Subcutaneous abdominal adipose tissue (tissue), 5 donors: ENCODE measurements around the gene PGAM5.

Experiments
- H3K27ac ChIP-seq: one replicate; pipeline ENCODE4 v1.7.0; 2013; ENCODE audit warnings: low read depth, mild to moderate bottlenecking, inconsistent platforms, low read length, moderate library complexity
- H3K27me3 ChIP-seq, 5 donors: one replicate each; pipeline ENCODE4 v1.7.0; 2013; ENCODE audit warnings: low read length in 5 of 5, inconsistent platforms in 1 of 5; ENCODE audit not compliant: control insufficient read depth in 5 of 5, insufficient read depth in 4 of 5
- H3K36me3 ChIP-seq, 5 donors: one replicate each; pipeline ENCODE4 v1.7.0; 2013; ENCODE audit warnings: low read length in 5 of 5; ENCODE audit not compliant: control insufficient read depth in 5 of 5, insufficient read depth in 5 of 5
- H3K4me1 ChIP-seq, 5 donors: one replicate each; pipeline ENCODE4 v1.7.0; 2013; ENCODE audit warnings: low read length in 5 of 5, mild to moderate bottlenecking in 3 of 5, moderate library complexity in 1 of 5; ENCODE audit not compliant: control insufficient read depth in 5 of 5, insufficient read depth in 5 of 5
- H3K4me3 ChIP-seq, 5 donors: one replicate each; pipeline ENCODE4 v1.7.0; 2013; ENCODE audit warnings: low read length in 5 of 5, low read depth in 1 of 5
- H3K9ac ChIP-seq, 5 donors: one replicate each; pipeline ENCODE4 v1.7.0; 2013; ENCODE audit warnings: low read length in 5 of 5, mild to moderate bottlenecking in 4 of 5, moderate library complexity in 3 of 5
- H3K9me3 ChIP-seq, 5 donors: one replicate each; pipeline ENCODE4 v1.7.0; 2013; ENCODE audit warnings: low read length in 5 of 5; ENCODE audit not compliant: control insufficient read depth in 5 of 5
- donor health status: healthy.
- donor health status: healthy.
- donor health status: healthy.
- donor health status: healthy.
- donor health status: healthy.

PGAM5 gene

DNA sequence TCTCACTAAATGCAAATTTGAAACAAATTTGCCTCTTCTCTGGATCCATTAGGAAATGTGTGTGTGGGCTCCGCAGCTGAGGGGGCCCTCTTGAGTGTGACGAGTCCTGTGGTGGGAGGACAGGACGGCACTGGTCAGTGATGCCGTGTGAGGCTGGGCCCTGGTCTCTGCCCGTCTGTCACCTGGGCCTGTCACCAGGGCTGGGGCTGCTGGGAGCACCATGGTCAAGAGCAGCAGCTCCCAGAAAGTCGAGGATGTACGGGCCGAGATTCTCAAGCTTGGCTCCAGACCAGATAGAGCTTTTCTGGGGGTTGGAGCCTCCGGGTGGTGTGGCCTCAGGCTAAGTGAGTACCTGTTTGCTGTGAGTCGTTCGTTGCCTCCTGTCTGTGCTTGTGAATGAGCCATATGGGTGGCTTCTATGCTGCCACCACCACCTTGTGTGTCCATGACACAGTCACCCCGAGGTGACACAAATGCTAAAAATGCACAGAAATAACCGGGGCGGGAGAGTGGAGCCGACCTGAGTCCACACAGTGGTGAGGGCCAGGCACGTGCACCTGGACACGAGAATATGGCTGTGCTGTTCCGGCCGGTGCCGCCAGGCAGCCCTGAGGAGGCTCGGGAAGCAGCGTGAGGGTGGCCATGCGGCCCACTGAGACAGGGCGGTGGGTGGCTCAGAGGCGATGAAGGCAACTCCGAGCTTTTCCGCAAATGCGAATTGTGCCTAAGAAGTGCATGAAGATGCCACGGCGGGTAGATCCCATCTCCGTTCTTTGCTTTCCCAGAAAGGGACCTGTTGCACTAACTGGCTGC, 8.7 kb downstream of the PGAM5 start:
- Histone ChIP-seq H3K9ac (no peak overlapping the region), H3K36me3 (peaks cover 0 to 75% (median 66%) of the 10 kb centered on the region in 5 donors)

DNA sequence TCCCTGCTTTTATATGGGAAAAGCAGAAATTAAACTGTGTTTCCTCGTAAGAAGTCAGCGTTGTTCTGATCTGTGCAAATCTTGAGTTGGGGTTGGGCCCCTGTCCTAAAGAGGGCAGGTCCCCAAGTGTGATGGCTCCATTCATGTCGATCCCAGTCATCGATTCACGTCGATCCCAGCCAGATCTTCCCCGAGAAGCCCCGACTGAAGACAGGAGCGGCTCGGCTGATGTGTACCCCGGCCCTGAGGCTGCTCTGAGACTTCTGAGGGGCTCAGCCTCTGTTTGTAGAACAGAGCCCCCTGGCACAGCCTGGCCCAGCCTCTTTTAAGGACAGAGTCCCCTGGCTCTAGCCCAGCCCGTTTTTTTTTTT, 9.3 kb downstream of the PGAM5 start:
- H3K27ac ChIP-seq = no peak overlapping the region
- no peaks in the 10 kb centered on the region for H3K4me1 ChIP-seq
- H3K4me3 ChIP-seq = no peak overlapping the region
- no peaks in the 10 kb centered on the region for H3K9me3 ChIP-seq
- peaks cover 0 to 76% (median 68%) of the 10 kb centered on the region in 5 donors for H3K36me3 ChIP-seq
- no peaks in the 10 kb centered on the region for H3K27me3 ChIP-seq
- no peak overlapping the region for H3K9ac ChIP-seq

More for the DNA sequence above, 8.7 kb downstream of the PGAM5 start:
- Histone ChIP-seq H3K27ac (no peak overlapping the region), H3K4me1 (no peaks in the 10 kb centered on the region), H3K27me3 (no peaks in the 10 kb centered on the region), H3K9me3 (no peaks in the 10 kb centered on the region), H3K4me3 (no peak overlapping the region)

- no peaks in the 10 kb centered on the region for H3K27me3 ChIP-seq
- H3K9me3 ChIP-seq = no peaks in the 10 kb centered on the region
- H3K27ac ChIP-seq = no peak overlapping the region
- H3K4me1 ChIP-seq = no peaks in the 10 kb centered on the region
- H3K4me3 ChIP-seq = no peak overlapping the region
- H3K36me3 ChIP-seq = peaks cover 0 to 81% (median 73%) of the 10 kb centered on the region in 5 donors
- no peak overlapping the region for H3K9ac ChIP-seq
Observed at GRCh38 chr12:132720606-132721345, 10.1 kb downstream of the PGAM5 start.

- Histone ChIP-seq H3K27ac (no peak overlapping the region), H3K9ac (no peak overlapping the region), H3K4me1 (no peaks in the 10 kb centered on the region), H3K36me3 (peaks cover 0 to 88% (median 77%) of the 10 kb centered on the region in 5 donors), H3K9me3 (no peaks in the 10 kb centered on the region), H3K4me3 (no peak overlapping the region), H3K27me3 (no peaks in the 10 kb centered on the region)
Observed at GRCh38 chr12:132723015-132723763, 12.5 kb downstream of the PGAM5 start.

- no peaks in the 10 kb centered on the region for H3K27me3 ChIP-seq
- H3K36me3 ChIP-seq = peaks cover 0 to 90% (median 80%) of the 10 kb centered on the region in 5 donors
- no peaks in the 10 kb centered on the region for H3K9me3 ChIP-seq
- H3K27ac ChIP-seq = no peak overlapping the region
- H3K9ac ChIP-seq = no peak overlapping the region
- no peak overlapping the region for H3K4me3 ChIP-seq
- no peaks in the 10 kb centered on the region for H3K4me1 ChIP-seq
Observed at GRCh38 chr12:132723764-132724140, 13.1 kb downstream of the PGAM5 start.

DNA sequence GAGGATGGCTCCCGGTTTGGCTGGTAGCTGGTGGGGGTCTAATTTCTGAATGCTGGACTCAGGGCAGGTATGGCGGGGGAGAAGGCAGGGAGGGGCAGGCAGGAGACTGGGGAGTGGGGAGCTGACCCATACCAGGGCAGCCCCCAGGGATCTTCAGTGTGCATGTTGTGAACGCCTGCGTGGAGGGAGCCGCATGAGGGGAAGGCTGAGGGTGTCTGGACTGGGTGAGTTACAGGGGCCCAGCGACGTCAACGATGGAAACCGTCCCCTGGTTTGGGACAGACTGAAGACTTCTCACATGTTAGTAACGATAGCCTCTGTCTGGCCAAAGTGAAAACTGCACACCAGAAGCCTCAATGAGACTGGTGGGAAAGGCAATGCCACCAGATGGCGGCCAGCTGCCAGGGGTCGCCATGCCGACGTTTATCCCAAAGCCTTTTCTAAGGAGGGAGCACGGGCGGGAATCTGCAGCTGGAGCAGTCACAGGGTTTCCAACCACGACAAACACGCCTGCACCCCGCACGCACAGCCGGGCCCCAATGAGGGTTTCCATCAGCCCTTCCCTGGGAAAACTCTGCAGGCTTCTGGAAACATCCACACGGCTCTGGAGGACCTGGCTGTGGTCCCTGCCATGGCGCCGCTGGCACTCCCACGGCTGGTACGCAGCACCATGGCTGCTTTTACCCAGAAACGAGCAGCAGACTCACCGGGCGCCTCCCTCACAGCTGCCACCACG, 14.0 kb downstream of the PGAM5 start:
- Histone ChIP-seq H3K27ac (no peak overlapping the region), H3K36me3 (peaks cover 0 to 85% (median 75%) of the 10 kb centered on the region in 5 donors), H3K9me3 (no peaks in the 10 kb centered on the region)

DNA sequence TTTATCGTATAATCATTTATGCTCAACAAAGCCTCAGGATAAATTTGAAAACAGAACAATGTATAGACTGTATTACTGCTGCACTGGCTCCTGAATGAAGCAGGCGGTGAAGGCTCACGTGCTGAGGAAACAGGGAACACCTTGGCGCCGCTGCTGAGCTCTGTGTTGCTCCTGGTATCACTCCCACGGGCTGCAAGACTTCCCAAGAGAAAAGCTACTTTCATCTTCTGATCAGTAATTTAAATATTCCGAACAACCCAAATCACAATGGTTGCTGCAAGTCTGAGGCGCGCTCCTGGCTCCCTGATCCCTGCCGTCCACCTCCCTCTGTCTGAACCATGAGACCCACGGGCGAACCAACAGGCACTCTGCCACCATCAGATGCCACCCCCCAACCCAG, 15.7 kb downstream of the PGAM5 start:
- Histone ChIP-seq H3K4me1 (no peaks in the 10 kb centered on the region), H3K9me3 (no peaks in the 10 kb centered on the region), H3K9ac (no peak overlapping the region), H3K27ac (no peak overlapping the region), H3K27me3 (no peaks in the 10 kb centered on the region), H3K4me3 (no peak overlapping the region), H3K36me3 (peaks cover 3 to 87% (median 78%) of the 10 kb centered on the region in 5 donors)

More for the DNA sequence above, 14.0 kb downstream of the PGAM5 start:
- Histone ChIP-seq H3K4me1 (no peaks in the 10 kb centered on the region), H3K27me3 (no peaks in the 10 kb centered on the region), H3K4me3 (no peak overlapping the region), H3K9ac (no peak overlapping the region)

DNA sequence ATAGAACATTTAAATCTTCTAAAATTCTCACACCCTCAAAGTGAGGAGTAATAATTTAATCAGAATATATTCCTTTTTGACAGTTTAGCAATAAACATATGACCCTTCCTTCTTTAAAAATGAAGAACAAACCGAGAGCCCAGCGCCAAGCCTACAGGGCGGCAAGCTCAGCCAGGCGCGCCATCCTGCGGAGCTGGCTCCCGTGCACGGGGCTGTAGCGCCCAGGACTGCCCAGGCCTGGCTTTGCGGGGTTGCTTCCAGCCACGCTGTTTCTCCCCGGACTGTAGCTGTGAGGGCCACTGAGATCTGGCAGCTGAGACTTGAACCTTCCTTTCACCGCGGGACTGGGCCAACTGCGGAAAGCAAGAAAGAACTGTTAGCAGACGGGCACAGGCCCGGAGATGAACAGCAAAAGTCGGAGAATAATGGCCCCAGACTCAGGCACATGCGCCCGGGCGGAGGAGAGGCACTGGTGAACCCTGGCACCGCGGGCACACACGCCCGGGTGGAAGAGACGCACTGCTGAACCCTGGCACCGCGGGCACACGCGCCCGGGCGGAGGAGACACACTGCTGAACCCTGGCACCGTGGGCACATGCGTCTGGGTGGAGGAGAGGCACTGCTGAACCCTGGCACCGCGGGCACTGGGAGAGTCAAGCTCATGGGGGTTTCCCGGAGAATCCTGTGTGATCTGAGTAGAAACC, 16.6 kb downstream of the PGAM5 start:
- Histone ChIP-seq H3K4me3 (no peak overlapping the region), H3K36me3 (peaks cover 4 to 92% (median 85%) of the 10 kb centered on the region in 5 donors), H3K4me1 (peaks cover 0 to 3% (median 0%) of the 10 kb centered on the region in 5 donors), H3K9me3 (no peaks in the 10 kb centered on the region), H3K27me3 (no peaks in the 10 kb centered on the region), H3K27ac (no peak overlapping the region), H3K9ac (no peak overlapping the region)

- H3K9me3 ChIP-seq = no peaks in the 10 kb centered on the region
- no peak overlapping the region for H3K9ac ChIP-seq
- H3K4me3 ChIP-seq = no peak overlapping the region
- H3K4me1 ChIP-seq = peaks cover 0 to 3% (median 0%) of the 10 kb centered on the region in 5 donors
- H3K36me3 ChIP-seq = peaks cover 4 to 93% (median 91%) of the 10 kb centered on the region in 5 donors
- no peaks in the 10 kb centered on the region for H3K27me3 ChIP-seq
- no peak overlapping the region for H3K27ac ChIP-seq
Observed at GRCh38 chr12:132728502-132728901, 17.9 kb downstream of the PGAM5 start.
